ENCODE results near the gene ERBB4.

Gene ERBB4

DNA sequence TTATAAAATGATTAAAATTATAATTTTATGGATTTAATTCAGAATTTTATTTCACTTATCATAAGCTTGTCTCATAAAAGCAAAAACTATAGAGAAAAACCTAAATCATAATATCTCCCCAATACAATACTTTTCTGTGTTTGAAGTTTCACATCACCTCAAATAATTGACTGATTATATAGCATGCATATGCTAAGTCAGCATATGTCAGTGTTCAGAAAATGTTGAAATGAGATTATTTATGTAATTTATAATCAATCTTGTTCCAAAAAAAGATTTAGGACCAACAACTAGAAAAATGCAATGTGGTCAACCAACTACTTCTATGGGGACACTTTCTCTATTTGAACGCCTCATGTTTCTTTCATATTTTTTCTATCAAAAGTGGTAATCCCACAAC lies 1079.6 kb downstream of the ERBB4 start:
- no peak for DNase-seq (ENCODE audit: low spot score)

DNA sequence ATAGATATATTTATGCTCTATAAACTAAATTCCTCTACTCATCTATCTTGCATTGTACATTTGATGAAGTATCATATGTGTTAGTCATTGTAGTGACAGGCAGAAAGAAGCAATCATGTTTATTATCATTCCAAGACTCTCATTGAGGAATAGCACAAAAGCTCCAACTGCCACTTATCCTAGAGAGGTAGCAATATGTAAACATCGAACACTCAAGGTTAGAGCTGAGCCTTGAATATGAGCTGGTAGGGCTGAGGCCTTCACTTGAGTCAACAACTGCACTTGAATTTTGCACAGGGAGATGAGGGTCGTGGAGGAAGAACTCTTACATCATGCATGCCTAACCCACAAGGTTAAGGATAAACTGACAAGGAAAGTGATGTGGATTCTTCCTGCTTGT lies 1081.3 kb downstream of the ERBB4 start:
- no peak for DNase-seq (ENCODE audit: low spot score)

DNA sequence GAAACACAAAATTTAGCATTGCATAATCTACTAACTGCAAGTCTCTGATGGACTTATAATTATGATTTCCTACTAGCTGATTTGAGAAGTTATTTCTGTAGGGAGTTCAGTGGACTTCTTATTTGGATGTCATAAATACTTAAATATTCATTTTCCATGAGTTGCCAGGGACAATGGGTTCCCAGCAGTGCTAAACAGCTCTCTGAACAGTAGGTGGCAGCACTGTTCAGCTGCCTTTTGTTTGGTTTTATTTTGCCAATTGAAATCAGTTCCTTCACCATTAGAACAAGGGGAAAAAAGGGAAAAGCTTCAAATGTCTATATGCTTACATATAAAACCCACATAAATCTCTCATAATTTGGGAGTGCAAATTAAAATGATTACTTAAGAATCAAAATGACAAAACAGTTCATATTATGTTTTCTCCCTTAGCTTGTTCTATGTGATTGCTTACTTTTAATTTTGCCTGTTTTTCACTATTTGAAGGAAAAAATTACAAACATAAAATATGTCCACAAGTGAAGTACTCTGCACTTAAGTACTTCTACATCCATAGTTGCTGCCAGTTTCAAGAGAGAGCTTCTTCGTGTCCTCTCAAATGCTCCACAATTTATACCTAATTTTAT lies 1083.3 kb downstream of the ERBB4 start:
- DNase-seq (ENCODE audit: low spot score): no peak

DNA sequence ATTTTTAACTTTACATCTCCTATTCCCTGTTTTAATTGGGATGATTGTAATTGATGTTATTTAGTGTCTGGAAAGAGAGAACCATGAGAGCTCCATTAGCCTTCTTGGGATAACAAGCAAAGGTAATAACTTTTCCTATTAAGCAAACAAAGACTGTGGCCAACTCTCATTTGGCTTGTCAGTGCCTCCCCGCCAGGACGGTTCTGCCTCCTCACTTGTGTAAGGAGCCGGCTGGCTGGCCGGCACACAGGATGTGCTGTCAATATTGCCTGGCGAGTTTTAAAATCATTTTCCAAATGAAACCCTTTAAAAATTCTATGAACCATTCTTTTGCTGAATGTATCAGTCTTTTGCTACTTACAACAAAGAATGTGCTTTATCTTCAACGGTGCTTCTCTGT lies 1083.9 kb downstream of the ERBB4 start:
- DNase-seq (ENCODE audit: low spot score): no peak

DNA sequence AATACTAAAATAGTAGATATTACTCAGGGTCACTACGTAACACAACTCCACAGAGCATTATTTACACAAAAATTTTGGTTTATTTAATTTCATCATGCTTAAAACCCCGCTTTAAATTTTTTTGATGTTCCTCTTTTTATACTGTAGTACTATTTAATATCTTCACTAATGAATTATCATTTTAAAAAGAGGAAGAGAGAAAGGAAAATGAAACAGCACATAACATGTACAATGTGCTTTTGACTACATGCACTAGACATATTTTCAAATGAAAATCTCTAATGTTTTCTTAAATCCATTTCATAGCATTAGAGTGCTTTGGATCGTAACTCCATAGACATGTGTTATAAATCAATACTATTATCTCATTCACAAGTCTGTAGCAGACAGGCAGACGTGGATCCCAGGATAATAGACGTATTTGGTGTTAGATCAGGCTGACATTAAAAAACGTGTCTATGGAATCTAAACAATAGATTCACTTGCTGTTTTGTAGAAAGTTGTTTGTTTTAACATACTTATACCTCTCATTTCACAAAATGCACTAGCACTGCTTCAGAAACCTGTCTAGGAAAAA lies 1085.2 kb downstream of the ERBB4 start:
- DNase-seq (ENCODE audit: low spot score): no peak

DNA sequence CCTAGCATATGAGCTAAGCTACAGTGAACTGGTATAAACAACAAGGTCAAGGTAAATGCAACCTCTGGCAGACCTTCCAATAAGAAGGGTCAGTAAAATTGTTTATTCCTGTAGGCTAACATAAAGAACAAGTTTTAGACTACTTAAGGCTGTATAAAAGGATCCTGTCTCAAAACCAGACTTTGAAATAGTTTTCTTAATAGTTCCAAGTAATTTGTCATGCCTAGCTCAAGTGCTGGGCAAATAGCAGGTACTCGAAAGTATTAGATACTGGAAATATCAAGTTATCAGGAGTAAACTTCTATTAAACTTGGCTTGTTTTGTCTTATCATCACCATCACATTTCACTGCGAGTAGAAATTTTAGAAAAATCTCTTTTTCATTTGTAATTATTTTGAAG lies 1087.0 kb downstream of the ERBB4 start:
- DNase-seq (ENCODE audit: low spot score): no peak

DNA sequence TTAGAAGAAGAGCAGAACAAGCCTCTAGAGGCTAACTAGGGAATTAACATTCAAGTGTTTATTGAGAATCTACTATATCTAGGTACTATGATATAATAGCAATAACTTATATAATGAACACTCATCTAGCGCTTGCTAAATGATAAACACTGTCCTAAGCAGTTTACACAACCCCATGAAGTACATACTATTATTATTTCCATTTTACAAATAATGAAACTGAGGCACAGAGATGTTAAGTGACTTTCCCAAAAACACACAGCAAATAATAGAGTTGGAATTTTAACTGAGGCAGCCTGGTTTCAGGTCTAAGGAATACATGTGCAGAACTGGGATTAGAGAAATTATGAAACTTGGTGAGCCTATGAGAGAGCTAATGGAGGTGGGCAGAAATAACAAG lies 1088.8 kb downstream of the ERBB4 start:
- no peak for DNase-seq (ENCODE audit: low spot score)

DNA sequence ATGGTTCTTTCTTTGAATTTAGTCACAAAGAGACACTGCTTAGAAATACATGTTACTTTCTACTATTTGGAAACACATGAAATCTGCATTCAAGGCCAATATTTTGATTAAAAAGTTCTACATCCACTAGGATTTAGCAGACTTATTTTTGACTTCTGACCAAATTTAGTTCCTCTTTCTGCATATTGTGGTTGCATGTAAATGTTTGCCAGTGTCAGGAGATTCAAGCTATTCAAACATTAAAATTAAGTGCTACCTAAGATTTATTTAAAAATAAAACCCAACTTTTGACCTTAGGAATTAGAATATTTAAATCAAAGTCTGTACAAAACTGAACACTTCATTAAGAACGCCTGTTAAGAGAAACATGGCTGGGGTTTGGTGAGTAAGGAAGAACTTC lies 1091.1 kb downstream of the ERBB4 start:
- DNase-seq (ENCODE audit: low spot score): no peak

DNA sequence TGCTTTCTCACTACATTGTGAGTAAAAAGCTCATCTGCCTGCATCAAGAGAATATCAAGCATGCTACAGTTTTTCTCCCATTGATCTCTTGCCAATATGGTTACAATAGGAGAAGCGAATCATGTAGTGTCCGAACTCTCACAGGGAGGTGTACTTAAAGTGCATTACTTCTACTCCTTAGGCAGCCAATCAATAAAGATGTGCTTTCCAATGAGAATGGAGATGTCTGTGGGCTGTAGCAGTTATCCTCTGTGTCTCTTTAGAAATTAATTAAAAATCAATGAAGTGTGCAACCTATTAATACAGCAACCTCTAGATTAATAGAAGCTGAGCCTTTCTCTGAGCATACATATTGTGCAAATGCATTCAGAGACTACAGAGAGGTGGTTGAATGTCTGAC lies 1098.5 kb downstream of the ERBB4 start:
- no peak for DNase-seq (ENCODE audit: low spot score)

DNA sequence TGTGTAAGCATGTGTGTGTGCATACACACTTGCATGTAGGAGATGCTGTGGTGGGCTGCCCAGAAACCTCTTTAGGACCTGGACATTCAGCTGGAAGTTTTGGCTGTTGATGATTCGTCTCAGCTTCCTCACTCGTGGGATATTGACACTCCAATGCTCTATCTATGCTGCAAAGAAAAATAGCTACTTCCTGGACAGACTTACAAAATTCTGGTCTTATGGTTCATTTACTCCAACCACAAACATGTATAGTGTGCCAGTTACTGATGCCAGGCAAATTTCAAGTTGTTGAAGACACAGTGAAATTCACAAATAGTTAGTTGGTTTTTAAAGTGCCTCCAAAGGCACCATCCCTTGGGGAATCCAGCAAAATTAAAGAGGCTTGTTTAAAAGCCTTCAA lies 1099.6 kb downstream of the ERBB4 start:
- no peak for DNase-seq (ENCODE audit: low spot score)

DNA sequence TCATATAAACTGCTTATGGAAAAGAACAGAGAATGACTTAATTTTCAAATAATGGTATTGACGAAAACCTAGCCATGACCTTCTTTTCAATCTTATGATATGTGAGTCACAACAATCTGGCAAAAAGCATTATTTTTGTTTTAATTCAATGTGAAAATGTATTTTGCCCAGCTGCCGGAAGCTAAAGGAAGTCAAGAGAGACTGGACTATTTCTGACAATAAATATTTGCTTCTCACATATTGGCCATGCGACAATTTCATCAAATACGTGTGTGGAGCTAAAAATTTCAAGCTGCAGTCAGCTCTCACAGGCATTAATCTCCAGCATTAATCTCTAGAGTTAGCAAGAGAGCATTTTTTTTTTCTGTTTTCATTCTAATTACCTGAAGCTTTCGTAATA lies 1101.2 kb downstream of the ERBB4 start:
- DNase-seq (ENCODE audit: low spot score): no peak

DNA sequence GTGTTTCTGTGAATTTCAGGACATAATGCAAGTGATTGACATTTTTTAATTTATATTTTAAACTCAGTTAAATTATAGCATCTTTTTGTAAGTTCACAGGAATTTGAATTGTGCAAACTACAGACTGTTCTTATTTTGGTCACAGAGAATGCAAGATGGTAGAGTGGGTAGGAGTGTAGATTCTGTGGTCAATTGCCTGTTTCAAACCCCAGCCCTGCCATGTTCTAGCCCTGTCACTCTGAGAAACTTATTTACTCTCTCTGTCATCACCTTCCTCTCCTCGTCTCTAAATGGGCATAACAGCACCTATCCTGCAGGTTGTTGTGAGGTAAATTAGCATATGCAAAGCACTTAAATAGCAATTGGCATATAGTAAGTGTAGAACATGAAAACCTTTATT lies 1102.4 kb downstream of the ERBB4 start:
- DNase-seq (ENCODE audit: low spot score): no peak

DNA sequence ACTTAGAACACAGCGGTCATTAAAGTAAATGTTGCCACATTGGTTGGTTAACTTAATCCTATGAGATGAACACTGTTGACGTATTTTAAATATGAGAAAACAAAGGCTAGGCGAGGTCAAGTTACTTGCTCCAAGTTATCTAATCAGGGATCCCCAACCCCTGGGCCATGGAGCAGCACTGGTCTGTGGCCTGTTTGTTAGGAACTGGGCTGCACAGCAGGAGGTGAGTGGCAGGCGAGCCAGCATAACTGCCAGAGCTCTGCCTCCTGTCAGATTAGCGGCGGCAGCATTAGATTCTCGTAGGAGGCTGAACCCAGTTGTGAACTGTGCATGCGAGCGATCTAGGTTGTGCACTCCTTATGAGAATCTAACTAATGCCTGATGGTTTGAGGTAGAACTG lies 1103.3 kb downstream of the ERBB4 start:
- DNase-seq (ENCODE audit: low spot score): no peak

DNA sequence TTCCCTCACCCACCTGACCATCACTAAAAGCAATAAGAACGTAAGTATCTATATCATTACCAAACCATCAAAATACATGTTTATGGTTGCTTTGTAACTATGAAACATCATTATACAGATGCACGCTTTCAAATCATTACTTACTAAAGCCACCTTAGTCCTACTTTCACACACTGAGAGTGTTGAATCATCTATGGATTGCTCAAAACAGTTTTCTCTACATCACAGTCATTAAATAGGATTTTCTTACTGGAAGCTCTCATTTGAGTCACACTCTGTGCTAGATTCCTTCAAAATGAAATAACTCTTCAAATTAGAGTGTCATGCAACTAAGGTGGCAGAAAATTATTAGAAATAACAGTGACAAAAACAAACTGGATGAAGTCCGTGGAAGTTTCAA lies 1103.8 kb downstream of the ERBB4 start:
- DNase-seq (ENCODE audit: low spot score): no peak

DNA sequence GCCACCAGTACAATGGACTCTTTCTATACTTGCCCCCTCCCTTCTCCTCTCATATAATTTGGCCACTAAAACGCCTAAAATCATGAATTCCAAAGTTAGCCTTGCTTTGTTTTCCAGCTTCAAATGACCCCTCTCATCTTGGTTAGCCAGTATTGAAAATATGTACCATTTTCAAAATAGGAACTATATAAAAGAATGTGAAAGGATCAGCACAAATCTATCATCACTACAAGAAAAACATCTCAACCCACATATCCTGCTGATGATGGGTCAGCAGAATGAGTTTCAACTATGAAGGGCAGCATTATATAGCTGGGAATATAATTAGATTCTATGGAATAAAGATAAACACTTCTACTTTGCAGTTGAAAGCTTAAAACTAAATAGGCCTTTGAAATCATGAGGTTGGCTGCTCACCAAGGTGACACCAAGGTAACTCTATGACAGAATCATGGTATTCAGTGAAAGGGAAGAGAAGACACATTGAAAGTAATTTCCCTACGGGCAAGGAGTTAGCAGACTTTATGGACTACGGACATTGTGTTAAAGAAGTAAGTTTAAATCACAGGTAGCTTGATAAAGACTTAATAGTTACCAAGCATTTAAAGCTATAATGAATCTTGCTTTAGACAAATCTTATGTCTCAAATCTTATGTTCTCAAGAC lies 1109.2 kb downstream of the ERBB4 start:
- no peak for DNase-seq (ENCODE audit: low spot score)

DNA sequence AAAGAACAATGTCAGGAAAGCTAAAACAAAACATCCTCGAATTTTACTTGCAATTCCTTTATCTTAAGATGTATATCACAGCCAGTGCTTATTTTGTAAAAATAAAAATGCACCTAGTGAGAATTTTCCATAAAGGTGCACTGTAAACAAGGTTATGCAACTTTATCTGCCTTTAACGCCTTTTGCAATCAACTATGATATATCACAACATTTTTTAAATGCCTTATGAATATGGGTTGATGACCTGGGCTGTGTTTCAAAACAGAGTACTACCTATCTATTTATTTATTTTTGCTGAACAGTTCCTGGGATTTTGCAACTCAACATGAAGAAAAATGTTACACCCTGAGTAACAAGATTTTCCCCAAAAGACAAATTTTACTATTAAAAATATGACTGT lies 1112.4 kb downstream of the ERBB4 start:
- no peak for DNase-seq (ENCODE audit: low spot score)

DNA sequence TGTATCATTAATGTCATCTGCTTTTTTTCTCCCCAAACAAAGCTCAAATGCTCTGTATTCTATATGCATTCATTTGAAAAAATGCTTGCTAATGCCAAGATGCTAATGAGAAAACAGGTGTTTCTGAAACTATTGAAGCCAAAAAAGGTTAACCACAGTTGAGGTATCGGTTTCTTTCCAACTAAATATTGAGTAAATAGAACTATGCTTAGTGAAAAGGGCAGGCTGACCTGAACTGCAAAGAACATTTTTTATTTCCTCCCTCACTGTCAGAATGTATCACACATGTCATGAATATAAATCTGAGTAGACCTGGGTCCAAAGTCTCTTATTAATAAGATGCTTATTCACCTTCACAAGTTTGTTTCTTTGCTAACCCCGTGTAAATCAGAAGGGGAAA lies 1115.6 kb downstream of the ERBB4 start:
- no peak for DNase-seq (ENCODE audit: low spot score)

DNA sequence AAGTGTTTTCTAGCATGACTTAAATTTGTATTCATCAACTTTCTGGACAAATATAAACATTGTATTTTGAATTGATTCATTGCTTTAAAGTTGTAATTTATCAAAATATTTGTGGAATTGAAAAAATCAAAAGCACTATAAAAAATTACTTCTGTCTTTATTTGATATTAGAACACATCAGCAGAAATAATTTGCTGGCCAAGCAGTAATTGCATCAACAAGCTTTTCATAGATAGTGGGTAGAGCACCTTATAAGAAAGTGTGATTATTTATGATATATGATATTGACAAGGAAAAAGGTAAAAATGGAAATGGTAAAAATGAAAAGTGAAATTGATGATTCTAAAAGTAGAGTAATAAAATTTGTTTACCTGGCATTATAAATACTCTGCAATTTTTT lies 1121.1 kb downstream of the ERBB4 start:
- DNase-seq (ENCODE audit: low spot score): no peak

DNA sequence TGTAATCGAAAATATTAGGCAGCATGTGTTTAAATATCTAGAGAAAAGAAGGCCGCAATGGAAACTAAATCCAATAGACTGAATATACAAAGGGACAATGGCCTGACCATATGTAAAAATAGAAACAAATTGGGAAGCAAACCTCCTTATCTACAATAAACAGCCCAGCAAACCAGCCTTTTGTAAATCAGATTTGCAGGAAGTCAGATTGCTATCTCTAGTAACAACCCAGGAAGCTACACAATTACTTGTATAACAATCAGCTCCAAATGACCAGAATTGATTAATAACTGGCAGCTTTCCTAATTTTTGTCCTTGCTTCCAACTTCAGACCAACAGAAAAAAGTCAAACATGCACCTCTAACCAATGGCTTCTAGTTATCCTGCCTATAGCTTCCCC lies 1122.2 kb downstream of the ERBB4 start:
- no peak for DNase-seq (ENCODE audit: low spot score)

DNA sequence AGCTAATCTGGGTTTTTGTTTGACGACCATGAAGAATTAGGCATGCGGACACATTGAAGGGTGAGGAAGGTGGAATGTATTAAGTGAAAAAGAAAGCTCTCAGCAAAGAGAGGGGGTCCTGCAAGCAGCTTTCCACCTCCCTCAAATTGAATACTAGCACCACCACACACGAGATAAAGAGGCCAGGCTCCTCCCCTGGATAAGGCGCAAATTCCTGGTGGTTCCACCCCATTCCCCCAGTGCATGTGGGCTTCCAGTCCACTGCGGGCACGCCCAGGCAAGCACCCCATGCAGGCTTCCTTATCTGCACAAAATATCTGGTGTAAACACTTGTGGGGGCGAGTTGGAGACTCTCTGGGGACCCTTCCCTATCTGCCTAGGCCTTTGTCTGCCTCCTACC lies 1124.9 kb downstream of the ERBB4 start:
- DNase-seq (ENCODE audit: low spot score): no peak

DNA sequence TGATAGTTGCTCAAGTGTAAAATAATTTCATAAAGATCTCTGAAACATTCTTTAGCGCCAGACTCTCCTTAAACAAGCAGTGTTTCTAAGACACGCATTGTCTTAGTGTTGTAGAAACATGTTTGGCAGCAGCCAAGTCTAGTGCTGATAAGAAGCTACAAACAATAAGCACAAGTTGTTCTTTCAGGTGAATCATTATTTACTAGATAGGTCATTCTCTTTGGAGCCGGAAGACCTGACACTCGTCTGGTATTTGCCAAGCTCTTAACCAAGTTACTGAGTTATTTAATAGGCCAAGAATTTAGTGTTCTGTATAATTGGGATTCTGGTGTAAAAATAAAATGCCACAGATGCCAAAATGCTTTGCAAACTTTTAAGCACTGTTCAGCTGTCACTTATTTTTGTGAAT lies 1130.1 kb downstream of the ERBB4 start:
- no peak for DNase-seq (ENCODE audit: low spot score)

DNA sequence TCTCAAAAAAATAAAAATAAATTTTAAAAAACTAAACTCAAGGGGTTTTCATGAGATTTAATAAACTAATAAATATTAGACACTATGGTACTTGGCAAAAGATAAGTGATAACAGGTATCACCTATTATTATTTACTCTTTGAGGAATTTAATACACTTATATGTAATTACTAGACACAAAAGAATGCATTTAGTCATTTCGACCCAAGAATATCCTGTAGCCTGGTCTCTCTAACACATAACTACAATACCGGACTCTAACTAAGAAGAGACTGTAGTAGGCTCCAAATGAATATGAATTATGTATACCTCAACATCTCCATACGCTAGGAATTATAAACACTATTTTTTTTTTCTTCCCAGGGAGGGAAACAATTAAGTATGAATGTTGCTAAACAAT lies 1131.5 kb downstream of the ERBB4 start:
- DNase-seq (ENCODE audit: low spot score): no peak

DNA sequence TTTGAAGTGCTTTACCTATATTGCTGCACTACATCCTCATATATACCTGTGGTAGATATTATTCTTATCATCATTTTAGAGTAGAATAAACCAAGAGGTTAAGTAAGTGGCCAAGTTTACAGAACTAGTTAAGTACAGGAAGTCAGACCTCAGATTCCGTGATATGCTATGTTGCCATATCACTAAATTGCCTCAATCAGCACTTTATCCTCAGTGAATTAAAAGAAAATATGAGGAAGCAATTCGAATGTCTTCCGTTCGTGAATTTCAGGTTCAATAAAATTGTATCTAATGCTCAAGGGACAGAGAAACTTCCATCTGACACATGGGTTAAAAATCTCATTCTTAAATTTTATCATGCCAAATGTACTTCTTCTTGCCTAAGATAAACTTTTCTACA lies 1133.6 kb downstream of the ERBB4 start:
- no peak for DNase-seq (ENCODE audit: low spot score)

DNA sequence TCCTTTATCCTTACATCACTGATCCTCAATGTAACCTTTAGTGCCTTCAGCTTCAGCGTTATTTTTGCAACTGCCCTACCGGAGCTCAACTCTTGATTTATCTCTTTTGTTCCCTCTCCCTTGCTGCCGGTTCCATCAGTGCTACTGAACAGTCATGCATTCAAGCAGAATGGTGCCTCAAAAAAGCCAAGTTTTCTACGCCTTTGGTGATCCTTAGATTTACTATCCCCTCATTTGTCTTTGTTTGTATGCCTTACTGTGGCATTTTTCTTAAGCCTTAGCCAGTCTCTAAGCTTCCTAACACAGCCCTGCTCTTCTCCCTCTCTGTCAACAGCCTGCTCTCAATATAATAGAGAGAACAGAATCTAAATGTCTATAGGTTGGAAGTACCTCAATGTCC lies 1134.5 kb downstream of the ERBB4 start:
- DNase-seq (ENCODE audit: low spot score): no peak
